NCI-H774 (cell line): Measurements from ENCODE around the gene FBXL20.
"Not testable (repeated sequence)": the region's sequence is repeated elsewhere in the genome, so short reads cannot be mapped to it uniquely, and the experiment has no call there.

Source experiments
- DNase-seq: peaks from one replicate; lab custom pipeline; 2025; lab: John Stamatoyannopoulos, UW

The FBXL20 gene

DNA sequence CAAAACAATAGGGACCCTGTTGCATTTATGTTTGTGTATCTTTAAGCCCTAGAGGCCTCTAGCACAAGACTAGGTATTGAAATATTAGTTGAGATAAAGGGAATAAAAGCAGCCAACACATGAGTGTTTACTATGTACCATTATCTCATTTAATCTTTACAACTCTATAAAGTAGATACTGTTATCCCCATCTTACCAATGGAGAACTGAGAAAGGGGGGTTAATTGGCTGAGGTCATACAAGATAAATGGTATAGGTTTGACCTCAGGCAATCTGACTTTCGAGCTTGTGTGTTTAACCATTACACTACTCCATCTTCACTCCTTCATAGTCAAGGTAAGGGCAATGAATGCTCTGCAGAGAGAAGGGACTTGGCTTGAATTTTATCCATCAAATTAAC, 149.4 kb downstream of the FBXL20 start:
- DNase-seq, result no peak

DNA sequence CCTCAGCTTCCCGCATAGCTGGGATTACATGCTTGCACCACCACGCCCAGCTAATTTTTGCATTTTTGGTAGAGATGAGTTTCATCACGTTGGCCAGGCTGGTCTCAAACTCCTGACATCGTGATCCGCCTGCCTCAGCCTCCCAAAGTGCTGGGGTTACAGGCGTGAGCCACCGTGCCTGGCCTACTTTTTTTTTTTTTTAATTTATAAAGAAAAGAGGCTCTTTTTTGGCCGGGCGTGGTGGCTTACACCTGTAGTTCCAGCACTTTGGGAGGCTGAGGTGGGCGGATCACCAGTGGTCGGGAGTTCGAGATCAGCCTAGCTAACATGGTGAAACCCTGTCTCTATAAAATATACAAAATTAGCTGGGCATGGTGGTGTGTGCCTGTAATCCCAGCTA, 151.3 kb downstream of the FBXL20 start:
- DNase-seq, result not testable (repeated sequence)

DNA sequence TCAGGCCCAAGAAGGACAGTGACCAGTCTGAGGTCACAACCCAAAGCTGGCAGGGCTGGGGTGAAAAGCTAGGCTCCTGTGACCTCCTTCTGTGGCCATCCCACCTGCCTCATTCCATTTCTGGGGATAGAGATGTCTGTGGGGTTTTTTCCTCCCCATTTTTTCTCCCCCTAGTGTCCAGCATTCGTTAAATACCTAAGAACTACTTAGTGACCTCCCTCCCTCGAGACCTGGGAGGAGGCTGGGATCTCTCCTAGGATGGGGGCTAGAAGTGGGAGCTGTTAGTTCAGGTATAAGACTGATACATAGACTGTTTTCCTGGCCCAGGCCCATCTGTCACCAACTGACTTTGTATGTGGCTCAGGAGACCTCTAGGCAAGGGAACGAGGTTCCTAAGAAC, 155.2 kb downstream of the FBXL20 start:
- no peak for DNase-seq

DNA sequence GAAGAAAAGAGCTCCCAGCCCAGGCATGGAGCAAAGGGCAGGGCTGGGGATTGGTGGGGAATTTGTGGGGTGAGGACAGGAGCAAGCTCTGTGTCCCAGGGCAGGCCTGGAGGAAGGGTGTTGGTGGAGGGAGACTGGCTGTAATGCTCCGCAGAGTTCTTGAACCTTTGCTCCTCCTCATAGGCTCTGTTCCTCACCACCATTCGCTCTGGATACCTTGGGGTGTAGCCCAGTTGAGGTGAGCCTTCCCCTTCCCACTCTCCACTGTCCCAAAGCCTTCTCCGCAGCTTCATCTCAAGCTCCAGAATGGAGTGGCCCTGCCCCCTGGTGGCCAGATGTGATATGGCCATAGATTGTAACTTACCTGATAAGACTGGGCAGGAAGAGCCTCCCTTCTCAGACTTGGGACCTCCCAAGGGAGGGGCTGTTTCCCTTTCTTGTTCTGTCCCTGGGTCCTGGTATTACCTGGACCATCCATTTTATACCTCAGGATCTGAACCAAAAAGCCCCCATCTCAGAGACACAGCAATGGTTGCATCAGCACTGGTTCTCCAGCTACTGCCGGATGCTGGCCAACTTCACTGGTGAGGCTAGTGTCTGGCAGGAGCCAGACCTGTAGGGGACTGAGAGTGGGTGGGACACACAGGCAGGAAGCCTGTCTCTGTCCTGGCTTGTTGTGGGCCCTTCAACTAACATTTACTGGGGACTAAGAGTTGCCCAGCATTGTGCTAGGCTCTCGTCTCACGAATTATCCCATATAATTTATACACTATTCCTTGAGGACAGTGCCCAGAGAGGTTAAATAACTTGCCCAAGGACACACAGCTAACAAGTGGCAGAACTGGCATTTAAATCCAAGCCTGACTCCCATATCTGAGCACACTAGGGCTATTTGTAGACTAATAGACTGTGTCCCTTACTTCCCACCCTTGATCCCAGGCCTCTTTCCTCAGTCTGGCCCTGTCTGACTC, 156.5 kb downstream of the FBXL20 start:
- DNase-seq, result peak; percentile 72

DNA sequence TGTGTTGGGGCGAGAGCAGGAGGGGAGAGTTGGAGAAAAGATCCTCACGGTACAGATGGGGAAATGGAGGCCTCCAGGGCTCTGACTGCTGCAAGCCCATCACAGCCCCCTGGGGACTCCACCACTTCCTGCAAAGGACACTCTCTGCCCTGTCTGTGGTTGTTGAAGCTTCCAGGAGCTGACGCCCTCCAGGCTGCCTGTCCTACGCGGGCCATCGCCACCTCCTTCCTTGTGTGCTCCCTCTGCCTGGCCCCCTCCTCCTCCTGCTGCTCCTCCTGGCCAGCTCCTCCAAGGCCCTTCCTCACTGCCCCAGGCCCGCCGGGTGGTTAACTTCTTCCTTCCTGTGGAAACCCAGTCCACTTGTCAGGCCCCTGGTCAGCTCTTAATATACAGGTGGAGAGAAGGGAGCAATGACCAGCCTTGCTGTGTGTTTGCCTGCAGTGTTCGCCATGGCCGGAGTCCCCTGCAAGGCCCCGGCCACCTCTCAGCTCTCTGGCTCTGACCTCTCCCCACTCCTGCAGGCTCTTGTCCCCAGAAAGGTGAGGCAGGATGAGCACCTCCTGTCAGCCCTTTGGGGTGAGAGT, 157.3 kb downstream of the FBXL20 start:
- DNase-seq, result no peak

DNA sequence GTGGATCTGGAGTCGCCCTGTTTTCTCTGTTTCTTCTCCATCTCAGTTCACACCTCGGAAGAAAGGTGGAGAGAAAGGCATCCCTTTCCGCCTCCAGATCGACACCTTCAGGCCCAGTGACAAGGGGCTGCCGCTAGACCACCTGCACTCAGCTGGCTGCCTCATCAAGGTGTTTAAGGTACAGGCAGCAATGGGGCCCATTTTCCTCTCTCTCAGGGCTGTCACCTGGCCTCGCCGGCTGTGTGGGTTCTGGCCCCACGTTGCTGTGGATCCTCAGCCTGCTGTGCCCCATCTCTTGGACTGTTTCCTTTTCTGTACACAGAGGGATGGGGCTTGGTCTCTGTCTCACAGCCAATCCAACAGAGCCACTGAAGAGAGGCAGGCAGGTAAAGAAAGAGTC, 158.3 kb downstream of the FBXL20 start:
- DNase-seq, result no peak

DNA sequence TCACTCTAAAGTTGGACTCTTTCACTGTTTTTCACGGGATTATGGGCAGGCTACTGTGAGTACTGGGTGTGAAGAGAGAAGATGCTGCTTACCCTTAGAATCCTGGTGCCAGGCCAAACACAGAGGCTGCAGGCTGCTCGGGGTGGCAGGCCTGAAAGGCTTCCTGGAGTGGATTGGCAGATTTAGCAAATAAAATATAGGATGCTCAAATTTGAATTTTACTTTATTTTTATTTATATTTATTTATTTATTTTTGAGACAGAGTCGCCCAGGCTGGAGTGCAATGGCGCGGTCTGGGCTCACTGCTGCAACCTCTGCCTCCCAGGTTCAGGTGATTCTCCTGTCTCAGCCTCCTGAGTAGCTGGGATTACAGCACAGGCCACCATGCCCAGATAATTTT, 160.8 kb downstream of the FBXL20 start:
- DNase-seq, result no peak

DNA sequence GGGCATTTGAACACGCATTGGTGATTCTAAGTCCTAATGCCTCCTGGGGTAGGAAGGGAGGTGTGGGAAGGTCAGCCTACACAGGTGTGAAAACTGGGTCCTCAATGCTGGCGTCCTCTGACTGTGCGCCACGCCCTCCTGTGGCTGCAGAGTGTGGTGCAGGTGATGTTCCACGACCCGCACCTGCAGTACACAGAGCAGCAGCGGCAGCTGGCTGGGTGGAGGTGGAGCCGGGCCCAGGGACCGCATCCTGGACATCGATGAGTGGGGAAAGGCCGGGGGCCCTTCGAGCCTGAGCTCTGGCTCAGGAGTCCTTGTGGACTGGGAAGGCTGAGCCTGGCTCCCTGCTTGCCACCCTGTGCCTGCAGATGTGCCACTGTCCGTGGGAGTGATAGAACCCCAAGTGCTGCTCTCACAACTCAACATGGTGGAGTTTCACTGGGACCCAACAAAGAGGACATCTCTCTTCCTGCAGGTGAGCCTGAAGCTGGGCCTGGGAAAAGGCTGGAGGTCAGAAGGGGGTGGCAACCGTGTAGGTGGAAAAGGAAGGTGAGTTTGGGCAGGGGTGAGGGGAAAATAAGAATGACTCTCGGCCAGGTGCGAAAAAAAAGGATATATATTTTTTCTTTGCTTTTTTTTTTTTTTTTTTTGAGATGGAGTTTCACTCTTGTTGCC, 161.6 kb downstream of the FBXL20 start:
- peak; percentile 88 for DNase-seq

DNA sequence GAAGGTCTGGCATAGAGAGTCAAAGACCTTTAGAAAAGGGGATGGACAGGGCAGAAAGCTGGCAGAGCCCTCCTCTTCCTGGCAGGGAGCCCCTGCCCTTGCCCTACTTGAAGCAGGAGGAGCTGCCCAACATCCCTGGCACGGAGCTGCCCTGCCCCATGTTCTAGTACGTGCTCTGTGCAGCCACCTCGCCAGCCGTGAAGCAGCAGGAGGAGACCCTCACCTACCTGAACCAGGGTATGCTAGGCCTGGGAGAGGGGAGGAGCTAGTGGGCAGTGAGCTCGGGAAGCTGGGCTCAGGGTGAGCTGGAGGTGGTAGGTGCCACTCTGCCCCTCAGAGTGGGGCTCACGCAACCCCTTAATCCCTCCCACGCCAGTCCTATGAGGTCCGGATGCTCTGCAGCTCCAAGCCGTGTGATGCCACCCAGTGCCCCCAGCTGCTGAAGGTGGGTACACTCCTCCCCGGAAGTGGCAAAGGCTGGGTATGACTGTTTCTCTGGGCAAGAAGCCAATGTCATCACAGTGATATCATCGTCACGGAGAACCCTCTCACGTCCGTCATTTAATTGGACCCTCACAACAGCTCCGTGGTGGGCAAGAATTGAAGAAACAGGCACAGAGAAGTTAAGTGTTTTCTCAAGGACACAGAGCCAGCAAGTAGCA, 163.0 kb downstream of the FBXL20 start:
- DNase-seq, result peak; percentile 91

DNA sequence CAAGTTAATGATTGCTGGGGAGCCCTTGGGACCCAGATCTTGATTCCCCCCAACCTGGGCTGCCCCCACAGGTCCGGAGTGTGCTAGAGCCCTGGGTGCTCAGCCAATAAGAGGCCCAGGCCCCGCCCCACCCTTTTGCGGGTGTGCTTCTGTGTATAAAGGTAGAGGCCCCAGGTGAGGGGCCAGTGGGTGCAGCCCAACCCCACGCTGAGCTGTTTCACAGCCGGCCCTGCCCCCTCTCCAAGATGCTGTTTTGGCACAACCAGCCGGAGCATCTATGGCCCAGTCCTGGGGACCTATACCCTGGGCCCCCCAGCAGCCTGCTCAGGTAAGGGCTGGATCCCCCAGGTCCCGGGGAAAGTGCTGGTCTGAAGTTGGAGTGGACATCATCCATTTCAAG, 163.8 kb downstream of the FBXL20 start:
- no peak for DNase-seq

DNA sequence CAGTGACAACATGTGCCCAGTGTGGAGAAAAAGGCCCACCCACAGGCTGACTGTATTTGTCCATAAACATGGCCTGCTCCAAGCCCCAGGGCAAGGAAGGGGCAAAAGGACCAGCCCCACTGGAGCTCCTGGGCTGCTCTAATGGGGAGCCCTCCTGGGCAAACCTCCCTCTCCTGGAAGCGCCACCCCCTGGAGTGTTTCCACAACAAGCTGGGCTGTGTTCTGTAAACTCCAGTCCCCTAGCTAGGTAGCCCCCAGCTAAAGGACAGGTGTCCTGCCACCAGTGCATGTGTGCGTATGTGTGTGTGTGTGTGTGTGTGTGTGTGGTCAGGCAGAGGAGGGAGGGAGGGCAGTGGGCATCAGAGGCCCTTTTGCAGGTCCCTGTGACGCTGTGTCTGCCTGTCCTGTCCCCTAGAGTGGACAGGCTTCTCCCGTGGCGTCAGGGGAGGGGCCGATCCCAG, 164.4 kb downstream of the FBXL20 start:
- peak; percentile 54 for DNase-seq

DNA sequence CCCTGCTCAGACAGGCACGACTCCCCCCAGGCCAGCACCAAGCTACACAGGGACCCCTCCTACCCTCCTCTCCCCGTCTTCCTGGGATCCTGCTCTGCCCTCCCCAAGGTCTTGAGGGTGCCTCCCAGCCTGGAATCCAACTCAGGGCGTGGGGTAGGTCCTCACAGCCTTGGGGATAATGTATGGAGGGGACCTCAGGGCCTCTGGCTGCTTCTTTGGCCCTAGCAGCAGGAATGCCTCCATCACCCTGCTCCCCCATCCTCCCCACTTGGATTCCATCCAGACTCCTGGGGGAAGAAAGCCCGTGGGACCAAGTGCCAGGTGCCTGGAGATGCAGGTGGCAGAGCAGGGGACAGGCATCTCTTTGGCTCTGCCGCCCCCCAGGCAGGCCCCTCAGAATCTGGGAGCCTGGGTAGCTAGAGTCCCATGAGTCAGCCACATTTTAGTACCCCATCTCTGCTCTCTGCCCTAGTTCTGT, 164.9 kb downstream of the FBXL20 start:
- no peak for DNase-seq

DNA sequence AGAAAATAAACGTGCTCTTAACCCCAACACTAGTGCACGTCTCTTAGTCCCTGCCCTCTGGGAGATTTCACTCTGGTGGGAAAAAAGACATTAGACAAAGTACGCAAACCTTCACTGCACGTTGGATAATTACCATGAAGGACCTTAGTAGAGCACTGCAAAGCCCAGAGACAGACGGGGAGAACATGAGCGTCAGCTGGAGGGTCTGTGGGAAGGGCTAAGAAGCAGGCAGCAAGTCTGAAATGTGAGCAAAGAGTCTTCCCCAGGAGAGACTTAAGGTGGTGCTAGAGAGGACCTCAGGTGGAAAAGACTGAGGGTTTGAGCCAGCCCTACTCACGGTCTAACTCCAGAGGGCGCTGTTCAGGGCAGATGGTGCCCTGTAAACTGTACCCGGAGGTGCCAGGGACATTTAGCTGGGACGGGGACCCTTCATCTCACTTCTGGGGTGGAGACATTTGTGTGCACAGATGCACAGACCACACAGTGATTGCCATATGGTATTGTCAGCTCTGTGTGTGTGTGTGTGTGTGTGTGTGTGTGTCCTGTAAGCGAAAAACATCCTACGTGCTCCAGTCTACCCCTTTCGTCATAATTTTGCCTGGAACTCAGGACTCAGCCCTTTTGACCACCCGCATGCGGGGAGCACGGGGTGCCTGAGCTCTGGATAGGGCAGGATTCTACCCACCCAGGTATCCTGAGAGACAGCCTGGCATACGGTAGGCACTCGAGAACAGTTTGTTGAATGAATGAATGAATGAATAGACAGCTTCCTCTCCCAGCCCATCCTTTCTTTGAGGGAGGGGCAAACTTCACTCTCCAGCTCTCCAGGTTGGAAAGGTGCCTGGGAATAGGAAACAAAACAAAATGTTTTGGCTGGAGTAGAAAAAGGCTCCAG, 165.6 kb downstream of the FBXL20 start:
- peak; percentile 73 for DNase-seq

DNA sequence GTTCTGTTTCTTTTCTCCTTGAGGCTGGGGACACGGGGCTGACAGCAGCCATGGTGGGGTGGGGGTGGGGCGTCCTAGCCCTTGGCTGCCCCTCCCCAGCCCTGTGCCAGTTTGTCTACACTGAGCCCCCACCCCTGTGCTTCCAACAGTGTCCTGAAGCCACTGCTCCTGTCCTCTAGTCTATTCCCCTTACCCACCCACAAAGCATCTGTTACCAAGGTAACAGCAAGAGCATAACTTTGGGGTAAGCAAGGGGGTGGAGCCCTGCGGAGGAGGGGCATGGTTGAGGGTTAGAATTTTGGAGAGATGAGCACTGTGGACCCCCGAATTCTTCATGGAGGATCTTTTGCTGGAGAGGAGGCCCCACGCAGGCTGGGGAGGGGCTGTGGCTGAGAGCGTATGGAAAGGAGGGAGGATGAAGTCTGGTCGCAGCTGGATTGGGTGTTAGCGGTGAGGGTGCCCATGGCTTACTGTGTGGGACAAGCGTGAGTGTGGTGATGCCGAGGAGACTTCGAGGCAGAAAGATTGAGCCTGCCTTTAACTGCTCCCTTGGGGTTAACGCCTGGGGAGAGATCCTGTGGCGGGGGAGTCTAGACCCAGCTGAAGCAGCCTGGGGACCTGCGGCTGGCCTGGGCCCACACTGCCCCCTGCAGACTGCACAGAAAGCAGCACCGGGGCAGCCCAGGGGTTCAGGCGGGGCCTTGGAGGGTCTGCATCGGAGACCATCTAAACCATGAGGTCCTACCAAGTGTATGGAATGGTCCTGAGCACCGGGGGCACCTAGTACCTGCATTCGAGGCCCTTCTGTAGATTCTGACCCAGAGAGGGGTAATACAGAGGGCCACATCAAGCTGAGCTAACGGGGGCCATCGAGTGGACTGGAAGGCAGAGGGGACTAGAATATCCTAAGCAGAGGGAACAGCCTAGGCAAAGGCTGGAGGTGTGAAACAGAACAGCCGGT, 169.6 kb downstream of the FBXL20 start:
- peak; percentile 33 for DNase-seq

DNA sequence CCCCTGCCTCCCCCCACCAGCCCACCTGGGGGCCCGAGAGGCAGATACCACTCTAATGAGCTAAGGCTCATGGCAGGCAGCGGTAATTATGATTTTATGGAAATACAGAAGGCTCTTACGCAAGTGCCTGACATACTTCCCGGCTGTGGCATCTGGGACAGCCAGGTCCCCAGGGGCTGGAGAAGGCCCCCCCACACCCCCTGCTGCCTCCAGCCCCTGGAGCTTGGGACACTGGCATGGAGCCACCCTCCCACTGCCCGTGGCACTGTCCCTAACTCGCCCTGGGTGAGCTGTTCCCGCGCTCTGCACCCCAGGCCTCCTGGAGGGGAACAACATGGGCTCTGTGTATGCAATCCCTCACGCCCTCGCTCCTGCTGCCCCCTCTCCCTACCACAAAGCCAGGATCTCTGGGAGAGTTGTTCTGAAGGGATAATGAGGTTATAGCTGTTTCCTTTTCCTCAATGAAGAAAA, 170.3 kb downstream of the FBXL20 start:
- no peak for DNase-seq

DNA sequence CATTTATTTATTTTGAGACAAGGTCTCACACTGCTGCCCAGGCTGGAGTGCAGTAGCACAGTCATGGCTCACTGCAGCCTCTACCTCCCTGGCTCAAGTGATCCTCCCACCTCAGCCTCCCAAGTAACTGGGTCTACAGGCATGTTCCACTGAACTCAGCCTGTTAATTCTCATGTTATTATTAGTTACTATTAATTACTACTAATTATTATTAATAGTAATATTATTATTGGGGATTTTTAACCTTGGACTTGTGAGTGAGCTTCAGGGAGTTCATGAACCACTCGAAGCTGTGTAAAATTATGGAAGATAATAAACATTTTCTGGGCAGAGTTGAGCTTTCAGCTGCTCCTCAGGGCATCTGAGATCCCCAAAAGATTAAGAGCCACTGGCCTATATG, 171.1 kb downstream of the FBXL20 start:
- DNase-seq, result no peak

DNA sequence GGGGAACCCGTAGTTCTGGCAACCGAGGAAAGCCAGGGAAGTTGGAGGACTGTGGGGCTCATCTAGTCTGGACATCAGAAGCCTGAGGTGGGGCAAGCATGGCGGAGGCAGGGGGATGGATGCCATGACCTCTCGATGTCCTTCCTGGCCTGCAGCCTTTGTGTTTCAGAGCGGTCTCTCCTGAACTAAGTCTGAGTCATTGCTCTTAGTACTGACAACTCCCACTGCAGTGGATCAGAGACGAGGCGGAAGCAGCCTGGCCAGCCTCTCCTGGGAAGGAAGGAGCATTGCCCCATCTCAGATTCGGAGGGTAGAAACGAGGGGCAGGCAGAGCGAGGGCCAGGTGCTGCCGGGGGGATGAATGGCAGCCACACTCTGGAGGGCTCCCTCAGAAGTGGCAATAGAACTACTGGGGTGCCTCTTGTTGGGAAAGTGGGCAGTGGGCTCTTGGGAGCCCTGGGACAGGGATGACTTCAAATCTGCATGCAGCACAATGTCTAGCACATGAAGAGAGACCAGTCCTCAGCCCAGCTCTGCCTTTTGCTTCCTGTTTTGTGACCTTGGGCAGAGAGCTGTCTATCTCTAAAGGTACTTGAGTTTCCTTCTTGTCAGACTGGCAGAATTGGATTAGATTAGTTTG, 172.0 kb downstream of the FBXL20 start:
- DNase-seq, result no peak

DNA sequence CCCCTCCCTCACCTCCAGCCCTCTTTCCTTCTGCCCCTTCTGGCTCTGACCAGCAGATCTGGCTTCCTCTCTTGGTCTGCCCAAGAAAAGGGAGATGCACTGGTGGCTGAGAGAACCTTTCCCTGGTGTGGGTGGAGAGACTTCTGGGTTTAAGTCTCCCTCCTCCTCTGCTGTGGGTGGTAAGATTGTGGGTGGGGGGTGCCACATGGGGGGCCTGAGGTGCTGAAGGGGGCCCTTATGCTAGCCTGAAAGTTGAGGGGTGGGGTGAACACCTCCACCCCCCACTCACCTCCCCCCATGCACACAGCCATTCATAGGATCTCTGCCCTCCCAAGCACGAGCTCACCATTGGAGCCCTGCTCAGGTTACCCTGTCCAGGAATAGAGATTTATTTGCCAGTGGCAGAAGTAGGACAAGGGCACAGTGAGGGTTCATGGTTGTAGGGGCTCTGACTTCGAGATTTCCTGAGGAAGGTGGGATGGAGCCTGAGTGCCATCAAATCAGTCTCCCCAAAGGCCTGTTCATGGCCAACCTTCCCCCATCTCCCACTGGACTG, 174.0 kb downstream of the FBXL20 start:
- no peak for DNase-seq
